ENCODE data around the gene PHTF2.

GRCh38 chr7:77791336-77791735 lies 7.2 kb upstream of the PHTF2 start:
- no peak for TF ChIP-seq POLR2A (IDR thresholded peaks at IDR 0.05; ENCODE audit: extremely low read depth, insufficient read length)
- TF ChIP-seq CTCF (IDR thresholded peaks at IDR 0.05; ENCODE audit: low read depth, low read length) = no peak
- no peak for TF ChIP-seq MAX (IDR thresholded peaks at IDR 0.05; ENCODE audit: low read depth, low read length)

Data from NB4 (cell line).